Measurements from ENCODE around the gene ABHD17C. TPM values are rescaled to one million over a fixed set of nuclear protein-coding genes. Genes with fewer than 3 reads are reported as not detected.

Gene ABHD17C
- total and polyA plus RNA-seq, 2 of the 8 experiments (the other 6 are each of a cell fraction or from before 2014, with no cell fraction given): 20.2 to 29.8 TPM

- POLR2A ChIA-PET (ENCODE audit: partially characterized antibody): no interaction called here
- TF ChIP-seq CTBP2 (IDR thresholded peaks at IDR 0.05; ENCODE audit: borderline replicate concordance, insufficient read depth, insufficient read length, low read length) (no peak), NRF1 (IDR thresholded peaks at IDR 0.05; ENCODE audit: low read depth, low read length) (no peak), SIN3A (conservative IDR thresholded peaks at IDR 0.05 in 1 of 2, IDR thresholded peaks at IDR 0.05 in 1 of 2; ENCODE audit: low read depth in 1 of 2, low read length in 2 of 2) (no peak), KDM1A (IDR thresholded peaks at IDR 0.05; ENCODE audit: borderline replicate concordance, low read length) (no peak), CBX8 (IDR thresholded peaks at IDR 0.05; ENCODE audit: borderline replicate concordance, low read depth, low read length) (no peak), ZNF274 (IDR thresholded peaks at IDR 0.05; ENCODE audit: borderline replicate concordance, extremely low read depth, low read length) (no peak), JUN (IDR thresholded peaks at IDR 0.05; ENCODE audit: low read depth, low read length) (no peak), TAF7 (optimal IDR thresholded peaks at IDR 0.05; ENCODE audit: borderline replicate concordance, low read depth, low read length) (no peak), SIRT6 (IDR thresholded peaks at IDR 0.05; ENCODE audit: low read length) (no peak), SP4 (IDR thresholded peaks at IDR 0.05; ENCODE audit: low read length) (no peak), TAF1 (IDR thresholded peaks at IDR 0.05; ENCODE audit: low read depth, low read length) (no peak), TBP (IDR thresholded peaks at IDR 0.05; ENCODE audit: low read depth, low read length) (no peak)
- TF ChIP-seq, protein P1, sequence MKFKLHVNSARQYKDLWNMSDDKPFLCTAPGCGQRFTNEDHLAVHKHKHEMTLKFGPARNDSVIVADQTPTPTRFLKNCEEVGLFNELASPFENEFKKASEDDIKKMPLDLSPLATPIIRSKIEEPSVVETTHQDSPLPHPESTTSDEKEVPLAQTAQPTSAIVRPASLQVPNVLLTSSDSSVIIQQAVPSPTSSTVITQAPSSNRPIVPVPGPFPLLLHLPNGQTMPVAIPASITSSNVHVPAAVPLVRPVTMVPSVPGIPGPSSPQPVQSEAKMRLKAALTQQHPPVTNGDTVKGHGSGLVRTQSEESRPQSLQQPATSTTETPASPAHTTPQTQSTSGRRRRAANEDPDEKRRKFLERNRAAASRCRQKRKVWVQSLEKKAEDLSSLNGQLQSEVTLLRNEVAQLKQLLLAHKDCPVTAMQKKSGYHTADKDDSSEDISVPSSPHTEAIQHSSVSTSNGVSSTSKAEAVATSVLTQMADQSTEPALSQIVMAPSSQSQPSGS (IDR thresholded peaks at IDR 0.05; ENCODE audit: low read length): no peak
Measured at GRCh38 chr15:80667936-80668335, 27.2 kb upstream of the ABHD17C start.

More at GRCh38 chr15:80667936-80668335, 27.2 kb upstream of the ABHD17C start:
- Histone ChIP-seq H4K91ac (replicated peaks; ENCODE audit: insufficient read length, low read length) (no peak overlapping the region), H3K79me1 (ENCODE audit: low read depth, low read length) (no peaks in the 10 kb centered on the region), H3K4ac (replicated peaks; ENCODE audit: insufficient read length, low read depth, low read length) (no peak overlapping the region), H3K9me3 (ENCODE audit: insufficient read depth in 2 of 2, low read depth in 1 of 2, low read length in 1 of 2) (no peaks in the 10 kb centered on the region; a peak in 1 of 4 replicates), H3K4me3 (ENCODE audit: extremely low read depth in 1 of 4, insufficient read depth in 2 of 4, low read depth in 3 of 4, low read length in 4 of 4) (no peak overlapping the region), H2BK120ac (replicated peaks; ENCODE audit: low read depth, low read length) (no peak overlapping the region), H3K9ac (replicated peaks in 1 of 4; ENCODE audit: extremely low read depth in 1 of 4, low read depth in 3 of 4, low read length in 3 of 4) (no peak overlapping the region), H3K23me2 (ENCODE audit: low read depth, low read length) (no peaks in the 10 kb centered on the region), H3K23ac (ENCODE audit: insufficient read length) (no peak overlapping the region), H3K4me1 (replicated peaks in 1 of 4; ENCODE audit: control insufficient read depth in 3 of 4, insufficient read depth in 4 of 4, low read length in 3 of 4) (no peaks in the 10 kb centered on the region), H4K20me1 (replicated peaks in 1 of 2; ENCODE audit: control insufficient read depth in 1 of 2, insufficient read depth in 2 of 2, low read length in 2 of 2) (no peaks in the 10 kb centered on the region), H3K27me3 (replicated peaks in 1 of 4; ENCODE audit: control insufficient read depth in 3 of 4, extremely low read depth in 1 of 4, insufficient read depth in 3 of 4, low read length in 3 of 4) (no peaks in the 10 kb centered on the region), H2BK5ac (ENCODE audit: low read depth, low read length) (no peak overlapping the region), H3K18ac (ENCODE audit: extremely low read depth, low read length) (no peak overlapping the region), H3K56ac (replicated peaks; ENCODE audit: insufficient read length, low read depth, low read length) (no peak overlapping the region), H3K14ac (ENCODE audit: insufficient read length) (no peak overlapping the region), H4K5ac (ENCODE audit: insufficient read length, low read depth, low read length) (no peak overlapping the region), H3K79me2 (ENCODE audit: control insufficient read depth in 1 of 2, insufficient read depth in 2 of 2, low read length in 2 of 2) (no peaks in the 10 kb centered on the region), H4K8ac (ENCODE audit: extremely low read depth, insufficient read depth, low read length) (no peak overlapping the region), H3K36me3 (ENCODE audit: control insufficient read depth in 2 of 4, insufficient read depth in 4 of 4, low read length in 3 of 4) (no peaks in the 10 kb centered on the region), H2AFZ (ENCODE audit: low read length) (no peak overlapping the region), H3K4me2 (ENCODE audit: insufficient read depth in 1 of 2, low read depth in 2 of 2, low read length in 2 of 2) (no peak overlapping the region), H2BK20ac (ENCODE audit: low read length) (no peak overlapping the region), H2BK15ac (ENCODE audit: low read length) (no peak overlapping the region), H3K27ac (ENCODE audit: low read depth, low read length) (no peak overlapping the region), H2BK12ac (ENCODE audit: low read depth, low read length) (no peak overlapping the region), H2AK5ac (ENCODE audit: low read depth, low read length) (no peak overlapping the region)
- WGBS, 2 experiments (ENCODE audit: extremely low coverage in 1 of 2, insufficient coverage in 1 of 2, insufficient read length in 1 of 2, insufficient replicate concordance in 2 of 2, low coverage in 1 of 2, low lambda C conversion rate in 2 of 2, missing lambda C conversion rate in 1 of 2): 82% methylated on average over 4 of the region's 4 CpGs; no CpG with 5 or more reads in 1 of the 2 experiments
- CTCF ChIA-PET (ENCODE audit: partially characterized antibody): interaction anchor here (0.7 to 3.0 kb wide), 6 partner anchors 8 to 108 kb away, joined by 3 to 19 read pairs (median 6); no protein-coding TSS in a partner anchor
- no peak for DNase-seq (ENCODE audit: low read depth in 1 of 2, low spot score in 2 of 2)
- no peak for FAIRE-seq

Measured in H1 (cell line).